CD14-positive monocyte (primary cell): ENCODE results near the gene OPRPN. TPM values are rescaled to one million over a fixed set of nuclear protein-coding genes. Genes with fewer than 3 reads are reported as not detected.

Experiments used
- DNase-seq, 3 donors: peaks; one replicate each; pipeline ENCODE4 v3.0.0-alpha.2; 2011 to 2022
- H2AFZ ChIP-seq: 2 replicates; pipeline ENCODE4 v1.6.0; 2012; ENCODE audit warnings: mild to moderate bottlenecking, low read depth, low read length, inconsistent platforms; ENCODE audit not compliant: insufficient read depth, poor library complexity, severe bottlenecking
- H3K27ac ChIP-seq, 2 donors: 1 replicate in 1 of 2; 2 replicates in 1 of 2; pipeline ENCODE4 v1.5.1; 2012 to 2013; ENCODE audit warnings: low read length in 2 of 2, control low read depth in 1 of 2, inconsistent platforms in 1 of 2, low read depth in 1 of 2, mild to moderate bottlenecking in 1 of 2
- H3K27me3 ChIP-seq, 2 donors: one replicate each; pipeline versions ENCODE4 v1.6.0 to v1.6.1; 2011 to 2013; ENCODE audit warnings: low read length in 2 of 2; ENCODE audit not compliant: control insufficient read depth in 2 of 2, insufficient read depth in 2 of 2
- H3K36me3 ChIP-seq, 2 donors: replicated peaks in 1 of 2; 1 replicate in 1 of 2; 2 replicates in 1 of 2; pipeline versions ENCODE4 v1.5.1 to v1.6.1; 2012 to 2013; ENCODE audit warnings: low read length in 2 of 2, control low read depth in 1 of 2, inconsistent platforms in 1 of 2, mild to moderate bottlenecking in 1 of 2; ENCODE audit not compliant: insufficient read depth in 2 of 2, control insufficient read depth in 1 of 2
- H3K4me1 ChIP-seq, 2 donors: 1 replicate in 1 of 2; 2 replicates in 1 of 2; pipeline versions ENCODE4 v1.5.1 to v1.6.1; 2012 to 2013; ENCODE audit warnings: low read length in 2 of 2, control low read depth in 1 of 2, inconsistent platforms in 1 of 2, mild to moderate bottlenecking in 1 of 2, moderate library complexity in 1 of 2; ENCODE audit not compliant: insufficient read depth in 2 of 2, control insufficient read depth in 1 of 2
- H3K4me2 ChIP-seq: replicated peaks from 2 replicates; pipeline ENCODE3; 2012; ENCODE audit warnings: low read length, moderate library complexity, mild to moderate bottlenecking; ENCODE audit not compliant: poor library complexity, severe bottlenecking; ENCODE audit errors: extremely low read depth
- H3K4me3 ChIP-seq, 3 experiments: fragments of 200-600 bp in 1 of 3; sonication (generic) in 1 of 3; replicated peaks in 1 of 3; 1 replicate in 2 of 3; 2 replicates in 1 of 3; pipeline ENCODE4 v1.5.1; 2011 to 2013; ENCODE audit warnings: low read length in 3 of 3, mild to moderate bottlenecking in 3 of 3, control low read depth in 2 of 3, low read depth in 2 of 3, inconsistent platforms in 1 of 3, moderate library complexity in 1 of 3
- H3K79me2 ChIP-seq: 2 replicates; pipeline ENCODE4 v1.6.0; 2012; ENCODE audit warnings: mild to moderate bottlenecking, control low read depth, inconsistent platforms, low read length, moderate library complexity; ENCODE audit not compliant: insufficient read depth
- H3K9ac ChIP-seq: 2 replicates; pipeline ENCODE4 v1.6.0; 2017; ENCODE audit warnings: low read length, mild to moderate bottlenecking; ENCODE audit not compliant: insufficient read depth, poor library complexity, severe bottlenecking
- H3K9me3 ChIP-seq, 2 donors: replicated peaks in 1 of 2; 1 replicate in 1 of 2; 2 replicates in 1 of 2; pipeline versions ENCODE4 v1.5.1 to v1.6.1; 2012 to 2013; ENCODE audit warnings: low read length in 2 of 2, control low read depth in 1 of 2; ENCODE audit not compliant: control insufficient read depth in 1 of 2, insufficient read depth in 1 of 2
- H4K20me1 ChIP-seq: 2 replicates; pipeline ENCODE4 v1.6.0; 2012; ENCODE audit warnings: mild to moderate bottlenecking, low read length, control low read depth, moderate library complexity; ENCODE audit not compliant: insufficient read depth
- H3K27ac Mint-ChIP-seq, 7 donors: one replicate each; pipeline ENCODE4 v1.8.0; 2020; ENCODE audit warnings: mild to moderate bottlenecking in 7 of 7, mixed read lengths in 7 of 7, moderate library complexity in 6 of 7, inconsistent platforms in 2 of 7
- H3K27me3 Mint-ChIP-seq, 3 donors: one replicate each; pipeline ENCODE4 v1.8.0; 2021 to 2022; ENCODE audit warnings: low read depth in 3 of 3, mild to moderate bottlenecking in 3 of 3, mixed read lengths in 3 of 3, moderate library complexity in 3 of 3, inconsistent platforms in 1 of 3
- H3K36me3 Mint-ChIP-seq, 2 donors: one replicate each; pipeline ENCODE4 v1.8.0; 2020; ENCODE audit warnings: mixed read lengths in 2 of 2, inconsistent platforms in 1 of 2, mild to moderate bottlenecking in 1 of 2
- H3K4me1 Mint-ChIP-seq: one replicate; pipeline ENCODE4 v1.8.0; 2020; ENCODE audit warnings: mild to moderate bottlenecking, mixed read lengths
- H3K4me3 Mint-ChIP-seq, 2 donors: one replicate each; pipeline ENCODE4 v1.8.0; 2020; ENCODE audit warnings: mild to moderate bottlenecking in 2 of 2, mixed read lengths in 2 of 2, moderate library complexity in 1 of 2
- H3K9me3 Mint-ChIP-seq, 7 donors: one replicate each; pipeline ENCODE4 v1.8.0; 2020 to 2022; ENCODE audit warnings: mixed read lengths in 7 of 7, mild to moderate bottlenecking in 6 of 7, moderate library complexity in 6 of 7, inconsistent platforms in 2 of 7
- CTCF ChIP-seq: fragments of 200-600 bp; IDR thresholded peaks from one replicate; pipeline ENCODE4 v1.8.0; 2022; ENCODE audit warnings: antibody characterized with exemption, mild to moderate bottlenecking
- WGBS: methylation state at CpG from one replicate; pipeline ENCODE4 v1.1.5; 2013; ENCODE audit warnings: missing lambda C conversion rate; ENCODE audit not compliant: insufficient coverage; 5-methylcytosine and 5-hydroxymethylcytosine counted together
- intact Hi-C, 2 donors: fragments of 100-400 bp; cut with micrococcal nuclease; formaldehyde crosslinking; loops; one replicate each; pipeline versions ENCODE4 v1.15.0 to v1.15.1; 2023
- polyA minus RNA-seq: library from RNA; depleted of rRNA, polyadenylated mRNA; stranded (reverse); fragments of >200 nt; gene quantifications from 2 replicates; pipeline ENCODE4 v1.2.3, GENCODE V29; 2012
- polyA plus RNA-seq, 3 donors: library from polyadenylated mRNA; depleted of rRNA in 1 of 3; unstranded in 2 of 3; stranded (reverse) in 1 of 3; fragments of 300-500 nt in 2 of 3; fragments of >200 nt in 1 of 3; fragmentation: Illumina TruSeq in 2 of 3; gene quantifications; 1 replicate in 2 of 3; 2 replicates in 1 of 3; pipeline ENCODE4 v1.2.3, GENCODE V29; 2012 to 2021
- total RNA-seq, 12 experiments: library from RNA in 1 of 12; stranded (reverse) in 1 of 12; fragments of 120-200 nt in 1 of 12; gene quantifications; one replicate each; pipeline ENCODE4 v1.2.4 and lab custom pipeline; 2013 to 2026; ENCODE audit warnings: mixed read lengths in 6 of 12, inconsistent platforms in 1 of 12

Gene OPRPN
- not detected for total RNA-seq (2013)
- polyA plus RNA-seq (not detected), polyA minus RNA-seq (not detected in 2 replicates), total RNA-seq (lab: John Stamatoyannopoulos, UW) (0 to 0.46 (median 0) reads per million in 11 experiments)

- H3K9me3 ChIP-seq = no peaks in the 10 kb centered on the region
- H2AFZ ChIP-seq = no peak within 1 kb of the TSS
- no peak for DNase-seq
- no peaks in the 10 kb centered on the region for H3K36me3 ChIP-seq
- H3K4me3 Mint-ChIP-seq = no peak within 1 kb of the TSS
- intact Hi-C loops = no loop called here
- no peaks in the 10 kb centered on the region for H3K9me3 Mint-ChIP-seq
- no peak within 1 kb of the TSS for H3K27ac ChIP-seq
- no peak within 1 kb of the TSS for H3K4me3 ChIP-seq
- no peaks in the 10 kb centered on the region for H3K79me2 ChIP-seq
- no peak within 1 kb of the TSS for H3K4me2 ChIP-seq
- no peaks in the 10 kb centered on the region for H4K20me1 ChIP-seq
- H3K27me3 ChIP-seq = no peaks in the 10 kb centered on the region
- H3K4me1 ChIP-seq = no peaks in the 10 kb centered on the region
- no peak for TF ChIP-seq CTCF
- no peak within 1 kb of the TSS for H3K9ac ChIP-seq
- H3K27me3 Mint-ChIP-seq = peaks cover 0 to 2% (median 0%) of the 10 kb centered on the region in 3 donors
- no peaks in the 10 kb centered on the region for H3K4me1 Mint-ChIP-seq
- no peaks in the 10 kb centered on the region for H3K36me3 Mint-ChIP-seq
- no peak within 1 kb of the TSS for H3K27ac Mint-ChIP-seq
These were observed at the start of gene OPRPN for GRCh38 chr4:70397580-70397979. Gene OPRPN (plus strand): TSS chr4:70397940. CDS start chr4:70399286, 1,346 bp downstream.

- H3K4me3 Mint-ChIP-seq = no peak overlapping the region
- no peaks in the 10 kb centered on the region for H3K36me3 Mint-ChIP-seq
- H3K27ac ChIP-seq = no peak overlapping the region
- no peak overlapping the region for H3K27ac Mint-ChIP-seq
- TF ChIP-seq CTCF = no peak
- no peaks in the 10 kb centered on the region for H3K27me3 ChIP-seq
- no peaks in the 10 kb centered on the region for H3K79me2 ChIP-seq
- H3K4me3 ChIP-seq = no peak overlapping the region
- no peaks in the 10 kb centered on the region for H3K9me3 Mint-ChIP-seq
- no peak overlapping the region for H3K4me2 ChIP-seq
- no peak overlapping the region for H3K9ac ChIP-seq
- no peaks in the 10 kb centered on the region for H4K20me1 ChIP-seq
- no peaks in the 10 kb centered on the region for H3K36me3 ChIP-seq
- WGBS = no CpG with 5 or more reads among the region's 1 CpG
- peaks cover 0 to 3% (median 0%) of the 10 kb centered on the region in 3 donors for H3K27me3 Mint-ChIP-seq
- DNase-seq = no peak
- no peaks in the 10 kb centered on the region for H3K4me1 ChIP-seq
- H2AFZ ChIP-seq = no peak overlapping the region
- intact Hi-C loops = no loop called here
- H3K4me1 Mint-ChIP-seq = no peaks in the 10 kb centered on the region
- no peaks in the 10 kb centered on the region for H3K9me3 ChIP-seq
These were observed 41.6 kb upstream of the OPRPN start for GRCh38 chr4:70356185-70356584.
